IMR-90 (cell line): ENCODE results near the gene AARS1.
"Not testable (repeated sequence)": the region's sequence is repeated elsewhere in the genome, so short reads cannot be mapped to it uniquely, and the experiment has no call there.

Source experiments
- BHLHE40 ChIP-seq: fragments of 150-350 bp; IDR thresholded peaks from 2 replicates; pipeline ENCODE4 v1.6.1; 2016; ENCODE audit warnings: mild to moderate bottlenecking, low read depth, low read length
- CEBPB ChIP-seq: IDR thresholded peaks from 2 replicates; pipeline ENCODE4 v1.6.1; 2012; ENCODE audit warnings: low read depth, low read length, improper control_type of control experiment
- FOS ChIP-seq: fragments of 150-350 bp; IDR thresholded peaks from 2 replicates; pipeline ENCODE4 v1.6.1; 2016; ENCODE audit warnings: low read depth, low read length
- MAFK ChIP-seq: IDR thresholded peaks from 2 replicates; pipeline ENCODE4 v1.6.1; 2012; ENCODE audit warnings: low read depth, low read length, improper control_type of control experiment
- MAZ ChIP-seq: IDR thresholded peaks from 2 replicates; pipeline ENCODE4 v1.6.1; 2012; ENCODE audit warnings: low read depth, mild to moderate bottlenecking, low read length, improper control_type of control experiment, moderate library complexity, borderline replicate concordance
- POLR2A ChIP-seq: IDR thresholded peaks from 2 replicates; pipeline ENCODE4 v1.6.1; 2012; ENCODE audit warnings: mild to moderate bottlenecking, low read depth, low read length
- RAD21 ChIP-seq: IDR thresholded peaks from 2 replicates; pipeline ENCODE4 v1.6.1; 2012; ENCODE audit warnings: low read length, improper control_type of control experiment
- RFX5 ChIP-seq: IDR thresholded peaks from 2 replicates; pipeline ENCODE4 v1.8.0; 2012; ENCODE audit warnings: low read depth, mild to moderate bottlenecking, low read length, moderate library complexity
- SMC3 ChIP-seq: fragments of 150-350 bp; IDR thresholded peaks from 2 replicates; pipeline ENCODE4 v1.6.1; 2016; ENCODE audit warnings: low read depth, mild to moderate bottlenecking, antibody characterized with exemption, low read length, moderate library complexity
- USF2 ChIP-seq: fragments of 150-350 bp; IDR thresholded peaks from 2 replicates; pipeline ENCODE4 v1.6.1; 2017; ENCODE audit warnings: mild to moderate bottlenecking, antibody characterized with exemption, low read length, low read depth
- TF ChIP-seq, protein P1 (sequence below): conservative IDR thresholded peaks from 2 replicates; pipeline ENCODE4 v1.5.1; 2012; ENCODE audit warnings: mild to moderate bottlenecking, low read depth, low read length, improper control_type of control experiment

DNA sequence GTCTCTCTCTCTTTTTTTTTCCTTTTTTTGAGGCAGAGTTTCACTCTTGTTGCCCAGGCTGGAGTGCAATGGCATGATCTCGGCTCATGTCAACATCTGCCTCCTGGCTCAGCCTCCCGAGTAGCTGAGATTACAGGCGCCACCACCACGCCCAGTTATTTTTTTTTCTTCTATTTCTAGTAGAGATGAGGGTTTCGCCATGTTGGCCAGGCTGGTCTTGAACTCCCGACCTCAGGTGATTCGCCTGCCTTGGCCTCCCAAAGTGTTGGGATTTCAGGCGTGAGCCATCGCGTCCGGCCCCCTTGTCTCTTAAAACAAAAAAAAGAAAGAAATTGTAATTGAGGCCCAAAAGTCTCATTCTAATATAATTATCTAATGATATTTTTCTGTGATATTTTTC, 2.8 kb upstream of the AARS1 start:
- not testable (repeated sequence) for TF ChIP-seq MAZ, FOS, POLR2A, RFX5, RAD21, SMC3, BHLHE40, MAFK, CEBPB, USF2
- TF ChIP-seq, protein P1, sequence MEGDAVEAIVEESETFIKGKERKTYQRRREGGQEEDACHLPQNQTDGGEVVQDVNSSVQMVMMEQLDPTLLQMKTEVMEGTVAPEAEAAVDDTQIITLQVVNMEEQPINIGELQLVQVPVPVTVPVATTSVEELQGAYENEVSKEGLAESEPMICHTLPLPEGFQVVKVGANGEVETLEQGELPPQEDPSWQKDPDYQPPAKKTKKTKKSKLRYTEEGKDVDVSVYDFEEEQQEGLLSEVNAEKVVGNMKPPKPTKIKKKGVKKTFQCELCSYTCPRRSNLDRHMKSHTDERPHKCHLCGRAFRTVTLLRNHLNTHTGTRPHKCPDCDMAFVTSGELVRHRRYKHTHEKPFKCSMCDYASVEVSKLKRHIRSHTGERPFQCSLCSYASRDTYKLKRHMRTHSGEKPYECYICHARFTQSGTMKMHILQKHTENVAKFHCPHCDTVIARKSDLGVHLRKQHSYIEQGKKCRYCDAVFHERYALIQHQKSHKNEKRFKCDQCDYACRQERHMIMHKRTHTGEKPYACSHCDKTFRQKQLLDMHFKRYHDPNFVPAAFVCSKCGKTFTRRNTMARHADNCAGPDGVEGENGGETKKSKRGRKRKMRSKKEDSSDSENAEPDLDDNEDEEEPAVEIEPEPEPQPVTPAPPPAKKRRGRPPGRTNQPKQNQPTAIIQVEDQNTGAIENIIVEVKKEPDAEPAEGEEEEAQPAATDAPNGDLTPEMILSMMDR, result not testable (repeated sequence)
